ENCODE data around the gene MAL.

MAL gene

DNA sequence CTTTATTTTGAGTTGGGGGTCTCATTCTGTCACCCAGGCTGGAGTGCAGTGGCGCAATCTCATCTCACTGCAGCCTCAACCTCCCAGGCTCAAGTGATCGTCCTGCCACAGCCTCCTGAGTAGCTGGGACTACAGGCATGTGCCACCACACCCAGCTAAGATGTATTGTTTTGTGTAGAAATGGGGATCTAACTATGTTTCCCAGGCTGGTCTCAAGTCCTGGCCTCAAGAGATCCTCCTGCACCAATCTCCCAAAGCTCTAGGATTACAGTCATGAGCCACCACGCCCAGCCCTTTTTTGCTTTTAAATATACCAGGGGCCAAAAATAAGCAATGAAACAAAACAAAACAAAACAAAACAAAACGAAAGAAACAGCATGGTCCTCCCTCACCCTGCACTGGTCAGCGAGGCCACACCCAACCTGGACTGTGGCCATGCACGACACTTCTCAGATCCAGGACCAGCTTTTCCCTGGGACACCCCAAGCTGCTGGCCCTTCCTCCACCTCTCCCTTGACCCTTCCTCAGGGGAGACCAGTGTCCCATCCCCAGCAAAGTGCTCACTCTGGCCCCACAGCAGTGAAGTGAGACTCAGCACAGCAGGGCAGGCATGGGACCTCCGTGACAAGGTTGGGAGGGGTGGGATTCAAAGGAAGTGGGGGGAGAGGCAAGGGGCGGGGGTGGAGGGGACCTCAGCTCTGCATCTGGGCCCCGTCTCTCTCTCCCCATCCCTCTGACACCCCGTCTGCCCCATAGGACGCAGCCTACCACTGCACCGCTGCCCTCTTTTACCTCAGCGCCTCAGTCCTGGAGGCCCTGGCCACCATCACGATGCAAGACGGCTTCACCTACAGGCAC, 23.5 kb downstream of the MAL start:
- DNase-seq (ENCODE audit: low read depth) = no peak

DNA sequence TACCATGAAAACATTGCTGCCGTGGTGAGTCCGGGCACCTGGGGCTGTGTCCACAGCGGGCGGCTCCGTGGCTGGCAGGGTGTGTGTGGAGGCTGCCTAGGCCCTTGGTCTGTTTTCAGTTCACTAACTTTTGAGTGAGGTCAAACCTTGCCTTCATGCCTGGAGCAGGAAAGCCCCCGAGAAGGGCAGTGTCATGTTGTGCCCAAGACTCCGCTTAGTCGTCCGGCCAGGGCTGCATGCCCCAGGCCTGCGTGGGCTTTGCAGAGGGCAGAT, 24.1 kb downstream of the MAL start:
- no peak for DNase-seq (ENCODE audit: low read depth)

GRCh38 chr2:95049961-95050360, 24.5 kb downstream of the MAL start:
- DNase-seq (ENCODE audit: low read depth) = no peak

DNA sequence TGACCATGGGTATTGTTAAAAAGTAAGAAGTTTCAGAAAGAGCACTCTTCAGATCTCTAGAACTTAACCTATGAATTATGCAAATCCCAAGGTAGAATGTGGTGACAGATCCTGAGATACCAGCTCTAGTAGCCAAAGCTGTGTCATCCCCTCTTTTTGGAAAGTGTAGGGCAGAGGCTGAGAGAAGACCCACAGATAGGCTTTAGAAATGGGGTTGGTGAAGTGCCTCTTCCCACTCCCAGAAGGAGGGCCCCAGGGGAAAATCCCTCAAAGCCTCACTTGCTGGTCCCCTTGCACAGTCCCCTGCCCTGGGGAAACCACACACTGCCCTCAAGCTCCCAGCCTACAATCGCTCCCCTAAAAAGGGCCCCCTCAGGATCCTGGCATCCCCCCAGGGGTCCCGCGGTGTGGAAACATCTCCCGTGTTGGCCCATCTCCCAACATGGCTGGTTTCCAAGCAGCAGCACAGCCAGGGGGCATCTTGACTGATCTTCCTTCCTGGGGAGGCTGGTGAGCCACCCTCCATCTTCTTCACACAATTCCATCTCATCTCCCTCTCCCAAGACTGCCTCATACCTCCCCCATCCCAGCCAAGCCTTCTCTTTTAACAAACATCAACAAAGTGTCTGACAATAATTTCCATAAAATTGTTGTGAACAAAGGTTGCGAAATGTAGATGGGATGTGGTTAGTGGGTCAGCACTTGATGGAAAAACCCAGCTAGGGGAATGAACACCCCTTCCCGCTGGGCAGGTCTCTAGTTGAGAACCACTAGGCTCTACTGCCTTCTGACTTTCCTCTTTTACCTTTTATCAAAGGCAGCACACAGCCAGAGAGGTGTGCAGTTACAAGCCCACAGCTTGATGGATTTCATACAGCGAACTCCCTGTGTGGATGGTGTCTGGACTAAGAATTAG, 25.1 kb downstream of the MAL start:
- no peak for DNase-seq (ENCODE audit: low read depth)

DNA sequence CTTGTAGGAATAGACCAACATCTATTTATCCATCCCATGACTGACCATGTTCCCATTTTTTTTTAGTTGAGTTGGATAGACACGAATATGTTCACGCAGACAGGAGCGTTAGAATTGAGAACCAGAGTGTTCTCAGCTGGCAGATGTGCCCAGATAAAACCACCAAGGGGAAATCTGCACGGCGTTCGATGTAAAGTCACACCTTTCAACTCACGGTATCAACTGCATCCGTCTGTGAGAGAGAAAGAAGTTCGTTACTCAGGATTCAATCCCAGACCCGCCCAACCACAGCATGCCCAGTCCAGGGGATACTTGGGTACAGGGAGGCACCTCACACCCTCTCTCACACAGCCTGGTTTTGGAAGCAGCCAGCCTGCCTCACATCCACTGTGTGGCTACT, 26.1 kb downstream of the MAL start:
- DNase-seq (ENCODE audit: low read depth) = no peak

GRCh38 chr2:95052307-95052706, 26.8 kb downstream of the MAL start:
- no peak for DNase-seq (ENCODE audit: low read depth)

GRCh38 chr2:95052804-95053479, 27.4 kb downstream of the MAL start:
- no peak for DNase-seq (ENCODE audit: low read depth)

- DNase-seq (ENCODE audit: low read depth) = no peak
These were observed 28.0 kb downstream of the MAL start for GRCh38 chr2:95053543-95053942.

GRCh38 chr2:95054016-95054415, 28.5 kb downstream of the MAL start:
- no peak for DNase-seq (ENCODE audit: low read depth)

DNA sequence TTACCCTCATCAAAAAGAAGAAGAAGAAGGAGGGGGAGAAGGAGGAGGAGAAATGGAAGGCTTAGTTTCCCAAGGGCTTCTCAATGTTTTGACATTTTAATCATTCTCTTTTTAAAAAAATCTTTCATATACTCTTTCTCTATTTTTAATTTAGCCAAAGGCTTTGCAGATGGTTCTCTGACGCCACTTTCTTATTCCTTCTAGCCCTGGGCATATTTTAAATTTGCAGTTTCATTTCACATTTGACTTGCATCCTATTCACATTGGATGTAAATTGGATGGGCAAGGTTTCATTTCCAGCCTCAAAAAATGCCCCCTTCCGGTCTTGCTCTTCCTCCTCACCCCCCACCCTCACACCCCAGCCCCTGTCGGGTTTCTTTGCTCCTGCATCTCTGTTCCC, 29.8 kb downstream of the MAL start:
- no peak for DNase-seq (ENCODE audit: low read depth)

DNA sequence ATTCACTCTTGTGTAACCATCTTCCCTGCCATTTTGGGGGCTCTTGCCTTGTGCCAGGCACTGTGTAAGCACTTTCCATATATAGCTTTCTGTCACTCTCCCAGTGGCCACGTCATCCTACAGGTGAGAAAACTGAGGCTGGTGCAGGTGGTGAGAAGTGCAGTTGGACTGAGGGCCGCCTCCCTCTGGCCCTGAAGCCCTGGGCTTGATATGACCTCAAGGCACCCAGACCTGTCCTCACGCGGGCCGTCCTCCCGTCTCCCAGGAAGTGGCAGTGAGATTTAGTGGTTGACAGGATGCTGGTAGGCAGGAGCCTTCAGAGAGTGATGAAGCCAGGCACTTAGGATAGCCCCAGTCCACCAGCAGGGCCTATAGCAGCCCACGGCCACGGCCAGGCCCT, 30.5 kb downstream of the MAL start:
- DNase-seq (ENCODE audit: low read depth) = no peak

DNA sequence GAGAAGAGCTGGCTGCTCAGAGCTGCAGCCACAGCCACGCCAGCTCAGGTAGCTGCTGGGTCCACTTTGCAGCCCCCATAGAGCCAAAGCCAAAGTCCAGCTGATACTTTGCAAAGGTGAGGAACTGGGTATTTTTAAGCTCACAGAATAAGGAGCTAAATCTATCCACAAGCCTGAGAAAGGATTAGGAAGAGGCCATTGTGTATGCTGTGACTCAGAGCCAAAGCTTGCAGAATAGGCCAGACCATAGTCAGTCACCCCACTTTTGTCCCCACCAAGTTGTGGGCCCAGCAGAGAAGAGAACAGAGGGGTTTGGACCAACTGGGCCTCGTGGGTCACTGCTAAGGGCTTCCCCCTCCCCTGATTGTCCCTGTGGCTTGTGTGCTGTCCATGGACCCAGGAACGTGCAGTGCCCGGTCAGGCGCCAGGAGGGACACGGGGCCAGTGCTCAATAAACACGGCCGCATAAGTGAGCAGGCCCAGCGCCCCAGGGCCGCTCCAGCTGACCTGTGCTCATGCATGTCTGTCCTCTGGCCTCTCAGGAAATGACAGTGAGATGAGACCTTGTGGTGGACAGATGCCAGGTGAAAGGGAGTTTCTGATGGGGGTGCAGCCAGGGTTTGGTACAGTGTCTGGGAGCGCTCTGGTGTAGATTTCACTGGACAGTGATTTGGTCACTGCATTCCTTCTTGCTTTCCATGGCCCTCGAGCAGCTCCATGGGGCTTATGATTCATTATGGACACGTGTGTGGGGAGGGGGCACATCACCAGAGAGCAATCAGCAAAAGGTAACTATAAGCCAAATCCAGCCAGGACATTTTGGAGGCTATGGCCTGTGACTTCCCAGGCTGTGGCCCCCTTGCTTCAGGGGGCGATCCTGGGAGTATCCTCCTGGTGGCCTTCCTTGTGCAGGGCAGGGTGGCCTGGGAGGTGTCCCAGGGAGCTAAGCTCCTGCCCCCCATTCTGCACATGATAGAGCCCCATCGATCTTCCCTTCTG, 31.3 kb downstream of the MAL start:
- DNase-seq (ENCODE audit: low read depth) = no peak

- DNase-seq (ENCODE audit: low read depth) = no peak
These were observed 32.2 kb downstream of the MAL start for GRCh38 chr2:95057535-95058370.

DNA sequence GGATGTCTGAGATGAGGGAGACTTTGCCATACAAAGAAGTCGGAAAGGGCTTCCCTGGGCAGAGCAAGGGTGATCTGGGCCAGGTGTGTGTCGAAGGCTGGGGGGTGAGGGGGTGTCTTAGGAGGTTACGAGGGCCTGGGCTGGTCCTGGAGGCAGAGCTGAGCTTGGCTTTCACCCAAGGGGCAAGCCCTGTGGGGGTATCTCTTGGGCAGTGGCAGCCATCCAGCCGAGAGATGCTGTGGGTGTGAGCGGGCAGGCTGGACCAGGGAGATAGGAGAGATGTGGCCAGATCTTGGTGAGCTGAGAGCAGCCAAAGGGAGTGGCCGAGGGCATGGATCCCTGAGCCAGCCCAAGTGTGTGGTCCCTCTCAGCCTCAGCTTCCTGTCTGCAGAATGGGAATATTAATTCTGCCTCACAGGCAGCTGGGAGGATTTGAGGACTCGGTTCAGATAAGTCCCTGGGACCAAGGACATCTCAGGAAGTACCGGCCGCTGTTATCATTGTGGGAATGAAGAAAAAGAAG, 33.0 kb downstream of the MAL start:
- no peak for DNase-seq (ENCODE audit: low read depth)

DNA sequence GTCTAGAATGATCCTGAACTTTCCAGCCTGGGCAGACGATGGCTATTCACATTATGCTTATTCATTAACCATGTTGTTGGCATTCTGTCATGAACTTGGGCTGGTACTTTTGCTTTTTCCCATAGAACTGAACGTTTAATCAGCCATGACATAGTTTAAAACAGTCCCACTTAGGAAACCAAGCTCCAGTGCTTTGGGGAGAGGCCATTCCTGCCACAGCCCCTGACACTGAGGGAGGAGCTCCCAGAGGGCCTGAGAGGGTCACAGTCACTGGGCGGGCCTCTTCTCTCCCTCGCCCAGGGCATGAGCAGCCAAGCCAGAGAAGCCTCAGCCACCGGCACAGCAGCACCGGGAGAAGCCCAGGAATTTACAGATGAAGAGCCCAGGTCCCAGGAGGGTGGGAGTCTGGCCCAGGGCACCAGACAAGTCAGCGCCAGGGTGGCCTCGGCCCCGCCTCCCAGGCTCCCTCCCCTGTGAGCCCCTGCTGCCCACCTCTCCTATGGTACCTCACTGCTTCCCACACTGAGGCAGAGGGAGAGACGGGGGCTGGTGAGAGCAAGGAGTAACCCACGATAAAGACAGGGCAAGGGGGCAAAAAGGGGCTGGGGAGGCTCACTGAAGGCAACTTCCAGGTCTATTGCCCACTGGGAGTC, 33.6 kb downstream of the MAL start:
- no peak for DNase-seq (ENCODE audit: low read depth)

DNA sequence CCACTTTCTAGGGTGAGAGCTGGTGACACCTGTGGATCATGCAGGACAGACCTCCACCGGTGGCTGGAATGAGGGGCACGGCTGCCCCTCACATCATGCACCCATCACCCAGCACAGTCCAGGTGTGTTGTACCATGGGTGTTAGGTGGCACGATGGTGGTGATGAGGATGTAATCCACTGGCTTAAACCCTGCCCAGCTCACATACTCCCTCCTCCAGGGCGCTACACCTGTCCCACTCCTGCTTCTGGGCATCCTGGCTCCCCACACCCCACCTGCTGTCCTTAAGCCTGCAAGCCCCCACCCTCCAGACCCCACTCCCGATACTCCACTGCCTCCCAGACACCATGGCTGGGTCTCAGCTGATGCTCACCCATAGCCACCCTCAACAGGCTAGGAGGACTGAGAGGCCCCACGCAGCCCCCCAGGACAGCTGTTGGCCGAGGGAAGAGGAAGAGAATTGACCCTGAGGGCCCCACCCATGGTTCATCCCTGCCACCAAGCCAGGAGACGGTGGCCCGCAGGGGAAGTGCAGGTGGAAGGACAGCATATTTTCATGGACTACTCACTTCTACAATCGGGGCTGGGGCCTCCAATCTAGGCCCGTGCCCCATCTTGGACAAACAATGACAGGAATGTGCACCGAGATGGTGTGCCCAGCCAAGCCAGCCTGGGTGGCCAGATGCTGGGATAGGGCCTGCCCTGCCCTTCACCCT, 34.3 kb downstream of the MAL start:
- DNase-seq (ENCODE audit: low read depth) = no peak

- DNase-seq (ENCODE audit: low read depth) = no peak
These were observed 35.1 kb downstream of the MAL start for GRCh38 chr2:95060446-95061118.

DNA sequence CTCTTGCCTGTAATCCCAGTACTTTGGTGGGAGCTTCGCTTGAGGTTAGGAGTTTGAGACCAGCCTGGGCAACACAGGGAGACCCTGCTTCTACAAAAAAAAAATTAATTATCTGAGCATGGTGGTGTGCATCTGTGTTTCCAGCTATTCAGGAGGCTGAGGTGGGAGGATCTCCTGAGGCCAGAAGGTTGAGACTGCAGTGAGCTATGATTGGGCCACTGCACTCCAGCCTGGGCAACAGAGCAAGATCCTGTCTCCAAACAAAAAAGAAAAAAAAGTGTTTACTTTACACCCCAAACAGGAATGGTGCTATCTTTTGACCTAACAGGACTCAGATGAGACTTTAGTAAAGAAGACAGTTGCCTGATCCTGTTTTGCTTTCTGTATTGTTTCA, 35.6 kb downstream of the MAL start:
- DNase-seq (ENCODE audit: low read depth) = no peak
